H1 (cell line): ENCODE measurements around the gene VSIG10L. TPM values are rescaled to one million over a fixed set of nuclear protein-coding genes. Genes with fewer than 3 reads are reported as not detected.

Experiments used
- CREB1 ChIP-seq: IDR thresholded peaks from 2 replicates; pipeline ENCODE4 v1.6.1; 2012; ENCODE audit warnings: inconsistent platforms
- POLR2A ChIP-seq, 2 experiments: IDR thresholded peaks; 1 replicate in 1 of 2; 2 replicates in 1 of 2; pipeline ENCODE4 v1.6.1; 2011; ENCODE audit warnings: low read depth in 2 of 2, low read length in 2 of 2, mild to moderate bottlenecking in 2 of 2; ENCODE audit errors: control extremely low read depth in 1 of 2
- SAP30 ChIP-seq: fragments of 300-600 bp; sonication (generic); IDR thresholded peaks from 2 replicates; pipeline ENCODE4 v1.7.1; 2012; ENCODE audit warnings: low read length, moderate library complexity, mild to moderate bottlenecking, inconsistent platforms; ENCODE audit not compliant: insufficient read depth, insufficient replicate concordance
- SIN3A ChIP-seq, 2 experiments: IDR thresholded peaks in 1 of 2; conservative IDR thresholded peaks in 1 of 2; 2 replicates each; pipeline ENCODE4 v1.6.1; 2011 to 2012; ENCODE audit warnings: low read length in 2 of 2, improper control_type of control experiment in 1 of 2, low read depth in 1 of 2, mild to moderate bottlenecking in 1 of 2
- SIX5 ChIP-seq: IDR thresholded peaks from 2 replicates; pipeline ENCODE4 v1.6.1; 2011; ENCODE audit warnings: mild to moderate bottlenecking, low read depth, low read length
- polyA plus RNA-seq, 7 experiments: library from polyadenylated mRNA; depleted of rRNA in 3 of 7; stranded (reverse) in 5 of 7; unstranded in 2 of 7; fragments of >200 nt in 5 of 7; fragments of 200-250 nt in 2 of 7; gene quantifications; 1 replicate in 5 of 7; 2 replicates in 1 of 7; 4 replicates in 1 of 7; pipeline versions ENCODE4 v1.2.1 to v1.2.3, GENCODE V29; 2011 to 2013; ENCODE audit warnings: missing spikeins in 2 of 7, mixed read lengths in 2 of 7
- total RNA-seq: library from RNA; stranded (reverse); fragmentation: NEBNext Ultra II Directional; extraction: Animal tissue kit (Norgen Biotek cat#: 25700); gene quantifications from 2 replicates; pipeline ENCODE4 v1.2.1, GENCODE V29; 2021
- TF ChIP-seq, protein P1 (sequence below): IDR thresholded peaks from 2 replicates; pipeline ENCODE4 v1.6.1; 2012; ENCODE audit warnings: low read length, inconsistent platforms
- TF ChIP-seq, protein P2 (sequence below): IDR thresholded peaks from 2 replicates; pipeline ENCODE4 v1.6.1; 2012; ENCODE audit warnings: inconsistent platforms

The VSIG10L gene
- total and polyA plus RNA-seq, 2 of the 8 experiments (the other 6 are each of a cell fraction or from before 2014, with no cell fraction given), result 10.3 to 10.4 TPM

DNA sequence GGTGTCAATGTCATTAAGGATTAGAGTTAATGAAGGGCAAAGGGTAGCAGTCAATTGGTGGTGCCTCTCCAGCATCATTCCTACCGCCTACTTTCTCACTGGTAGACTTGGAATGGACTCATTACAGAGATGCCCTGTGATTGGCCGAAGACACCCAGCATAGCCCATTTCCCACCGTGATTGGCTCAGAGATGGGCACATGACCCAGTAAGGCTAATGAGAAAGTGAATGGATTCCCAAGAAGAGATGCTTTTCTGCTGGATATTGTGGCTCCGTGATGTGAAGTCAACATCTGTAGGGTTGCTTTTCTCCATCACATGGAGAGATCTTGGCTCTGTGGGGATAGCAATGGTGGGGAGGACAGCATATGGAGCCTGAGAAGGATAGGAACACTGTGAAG lies 11.6 kb downstream of the VSIG10L start (continued):
- TF ChIP-seq, protein P1, sequence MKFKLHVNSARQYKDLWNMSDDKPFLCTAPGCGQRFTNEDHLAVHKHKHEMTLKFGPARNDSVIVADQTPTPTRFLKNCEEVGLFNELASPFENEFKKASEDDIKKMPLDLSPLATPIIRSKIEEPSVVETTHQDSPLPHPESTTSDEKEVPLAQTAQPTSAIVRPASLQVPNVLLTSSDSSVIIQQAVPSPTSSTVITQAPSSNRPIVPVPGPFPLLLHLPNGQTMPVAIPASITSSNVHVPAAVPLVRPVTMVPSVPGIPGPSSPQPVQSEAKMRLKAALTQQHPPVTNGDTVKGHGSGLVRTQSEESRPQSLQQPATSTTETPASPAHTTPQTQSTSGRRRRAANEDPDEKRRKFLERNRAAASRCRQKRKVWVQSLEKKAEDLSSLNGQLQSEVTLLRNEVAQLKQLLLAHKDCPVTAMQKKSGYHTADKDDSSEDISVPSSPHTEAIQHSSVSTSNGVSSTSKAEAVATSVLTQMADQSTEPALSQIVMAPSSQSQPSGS, result no peak
- TF ChIP-seq POLR2A (IDR thresholded peaks at IDR 0.05; ENCODE audit: control extremely low read depth in 1 of 2, low read depth in 2 of 2, low read length in 2 of 2) (0 out of 3 replicates have a peak, but pooled peaks of 1 of the 2 experiments have one; percentile 17), SAP30 (no peak), SIN3A (conservative IDR thresholded peaks at IDR 0.05 in 1 of 2, IDR thresholded peaks at IDR 0.05 in 1 of 2; ENCODE audit: low read depth in 1 of 2, low read length in 2 of 2) (no peak), CREB1 (no peak), SIX5 (no peak)
- TF ChIP-seq, protein P2, sequence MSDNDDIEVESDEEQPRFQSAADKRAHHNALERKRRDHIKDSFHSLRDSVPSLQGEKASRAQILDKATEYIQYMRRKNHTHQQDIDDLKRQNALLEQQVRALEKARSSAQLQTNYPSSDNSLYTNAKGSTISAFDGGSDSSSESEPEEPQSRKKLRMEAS, result no peak
